Stimulated activated CD4-positive, alpha-beta T cell treated with anti-CD3 and anti-CD28 coated beads, Interleukin-1b, Interleukin-23, amount 100 ng/mL, for 48 hours (primary cell): Measurements from ENCODE around the gene NCK2.
"Not testable (repeated sequence)": the region's sequence is repeated elsewhere in the genome, so short reads cannot be mapped to it uniquely, and the experiment has no call there.

ENCODE experiments used
- DNase-seq: peaks from one replicate; pipeline ENCODE4 v3.0.0-alpha.2; 2020

Gene NCK2

GRCh38 chr2:105757433-105757832, 12.7 kb downstream of the NCK2 start:
- DNase-seq = no peak

GRCh38 chr2:105760191-105760590, 15.5 kb downstream of the NCK2 start:
- no peak for DNase-seq

- no peak for DNase-seq
Measured at GRCh38 chr2:105760639-105761337, 16.1 kb downstream of the NCK2 start.

GRCh38 chr2:105761931-105762515, 17.3 kb downstream of the NCK2 start:
- DNase-seq = no peak

GRCh38 chr2:105763076-105763475, 18.4 kb downstream of the NCK2 start:
- DNase-seq = no peak

GRCh38 chr2:105764059-105764458, 19.3 kb downstream of the NCK2 start:
- no peak for DNase-seq

- DNase-seq = no peak
Measured at GRCh38 chr2:105765415-105766299, 20.9 kb downstream of the NCK2 start.

GRCh38 chr2:105766300-105766866, 21.7 kb downstream of the NCK2 start:
- DNase-seq = no peak

- no peak for DNase-seq
Measured at GRCh38 chr2:105768176-105768575, 23.5 kb downstream of the NCK2 start.

GRCh38 chr2:105768961-105769452, 24.3 kb downstream of the NCK2 start:
- DNase-seq = no peak

GRCh38 chr2:105769504-105769903, 24.8 kb downstream of the NCK2 start:
- no peak for DNase-seq

- DNase-seq = no peak
Measured at GRCh38 chr2:105770149-105770548, 25.4 kb downstream of the NCK2 start.

- not testable (repeated sequence) for DNase-seq
Measured at GRCh38 chr2:105771291-105771690, 26.6 kb downstream of the NCK2 start.

GRCh38 chr2:105771836-105772235, 27.1 kb downstream of the NCK2 start:
- DNase-seq = no peak

- DNase-seq = no peak
Measured at GRCh38 chr2:105772362-105772761, 27.6 kb downstream of the NCK2 start.

GRCh38 chr2:105773568-105773967, 28.9 kb downstream of the NCK2 start:
- no peak for DNase-seq

- no peak for DNase-seq
Measured at GRCh38 chr2:105774781-105775337, 30.1 kb downstream of the NCK2 start.

GRCh38 chr2:105775809-105776559, 31.3 kb downstream of the NCK2 start:
- no peak for DNase-seq

- DNase-seq = no peak
Measured at GRCh38 chr2:105776560-105776928, 31.8 kb downstream of the NCK2 start.

GRCh38 chr2:105777031-105777482, 32.3 kb downstream of the NCK2 start:
- DNase-seq = no peak

GRCh38 chr2:105777506-105778055, 32.9 kb downstream of the NCK2 start:
- no peak for DNase-seq

GRCh38 chr2:105778080-105778607, 33.4 kb downstream of the NCK2 start:
- DNase-seq = no peak
